HEK293 (cell line): ENCODE data around the gene MFAP1.
A peak's percentile ranks its signal among the peaks of the same experiment; 100 is the strongest.
"Not testable (repeated sequence)": the region's sequence is repeated elsewhere in the genome, so short reads cannot be mapped to it uniquely, and the experiment has no call there.

Experiments used
- CTCF ChIA-PET: fragments of 350-600 bp; formaldehyde crosslinking; extraction: SDS; loops from one replicate; lab custom pipeline; 2021; ENCODE audit warnings: antibody characterized with exemption; lab: Yijun Ruan, JAX
- POLR2A ChIA-PET: fragments of 300-600 bp; formaldehyde crosslinking; extraction: SDS; loops from one replicate; lab custom pipeline; 2020; ENCODE audit warnings: antibody characterized with exemption, inconsistent platforms; lab: Yijun Ruan, JAX
- H3K27ac ChIP-seq: fragments of 200-500 bp; sonication (Bioruptor generic); 2 replicates; pipeline ENCODE4 v1.5.1; 2014; ENCODE audit warnings: low read depth, low read length, control low read depth, inconsistent platforms; ENCODE audit errors: extremely low read depth
- H3K36me3 ChIP-seq, 2 experiments: fragments of 200-500 bp in 1 of 2; sonication (Bioruptor generic) in 1 of 2; 1 replicate in 1 of 2; 2 replicates in 1 of 2; pipeline ENCODE4 v1.5.1; 2014 to 2017; ENCODE audit warnings: inconsistent platforms in 2 of 2, low read length in 2 of 2; ENCODE audit not compliant: control insufficient read depth in 2 of 2, insufficient read depth in 1 of 2
- H3K4me1 ChIP-seq: fragments of 200-500 bp; sonication (Bioruptor generic); 2 replicates; pipeline ENCODE4 v1.5.1; 2014; ENCODE audit warnings: mild to moderate bottlenecking, low read length, inconsistent platforms; ENCODE audit not compliant: control insufficient read depth, insufficient read depth
- H3K4me3 ChIP-seq: 2 replicates; pipeline ENCODE4 v1.5.1; 2011; ENCODE audit warnings: low read depth, mild to moderate bottlenecking, control low read depth, low read length, moderate library complexity
- H3K9me3 ChIP-seq: fragments of 200-500 bp; sonication (Bioruptor generic); 2 replicates; pipeline ENCODE4 v1.5.1; 2014; ENCODE audit warnings: low read depth, low read length, inconsistent platforms; ENCODE audit not compliant: control insufficient read depth, insufficient read depth
- EGR2 ChIP-seq: fragments of 450-650 bp; formaldehyde crosslinking; IDR thresholded peaks from 2 replicates; pipeline ENCODE4 v1.5.1; 2016; ENCODE audit warnings: low read depth, missing biosample characterization, missing genetic modification characterization
- MEIS1 ChIP-seq: sonication (generic); formaldehyde crosslinking; IDR thresholded peaks from 2 replicates; pipeline ENCODE4 v1.8.1; 2022; ENCODE audit warnings: missing genetic modification reagents, mild to moderate bottlenecking, borderline replicate concordance
- RBAK ChIP-seq: fragments of 450-650 bp; formaldehyde crosslinking; IDR thresholded peaks from 2 replicates; pipeline ENCODE4 v1.5.1; 2016; ENCODE audit warnings: missing biosample characterization, missing genetic modification characterization
- ZFHX2 ChIP-seq: fragments of 450-650 bp; formaldehyde crosslinking; conservative IDR thresholded peaks from 2 replicates; pipeline ENCODE4 v1.5.1; 2016; ENCODE audit warnings: missing biosample characterization, missing genetic modification characterization
- ZNF121 ChIP-seq: fragments of 450-650 bp; formaldehyde crosslinking; IDR thresholded peaks from 2 replicates; pipeline ENCODE4 v1.5.1; 2016; ENCODE audit warnings: missing biosample characterization, missing genetic modification characterization
- ZNF133 ChIP-seq: fragments of 450-650 bp; formaldehyde crosslinking; IDR thresholded peaks from 2 replicates; pipeline ENCODE4 v1.5.1; 2016; ENCODE audit warnings: missing biosample characterization, missing genetic modification characterization
- ZNF223 ChIP-seq: fragments of 450-650 bp; formaldehyde crosslinking; IDR thresholded peaks from 2 replicates; pipeline ENCODE4 v1.5.1; 2016; ENCODE audit warnings: missing biosample characterization, missing genetic modification characterization
- ZNF530 ChIP-seq: fragments of 450-650 bp; formaldehyde crosslinking; IDR thresholded peaks from 2 replicates; pipeline ENCODE4 v1.5.1; 2016; ENCODE audit warnings: low read depth, missing biosample characterization, missing genetic modification characterization
- ZNF600 ChIP-seq: fragments of 450-650 bp; formaldehyde crosslinking; IDR thresholded peaks from 2 replicates; pipeline ENCODE4 v1.5.1; 2016; ENCODE audit warnings: missing biosample characterization, missing genetic modification characterization
- TF ChIP-seq, protein P1 (sequence below): fragments of 450-650 bp; formaldehyde crosslinking; IDR thresholded peaks from 2 replicates; pipeline ENCODE4 v1.5.1; 2016; ENCODE audit warnings: missing biosample characterization, missing genetic modification characterization
- TF ChIP-seq, protein P2 (sequence below): fragments of 450-650 bp; formaldehyde crosslinking; IDR thresholded peaks from 2 replicates; pipeline ENCODE4 v1.5.1; 2016; ENCODE audit warnings: missing biosample characterization, missing genetic modification characterization

Gene MFAP1

DNA sequence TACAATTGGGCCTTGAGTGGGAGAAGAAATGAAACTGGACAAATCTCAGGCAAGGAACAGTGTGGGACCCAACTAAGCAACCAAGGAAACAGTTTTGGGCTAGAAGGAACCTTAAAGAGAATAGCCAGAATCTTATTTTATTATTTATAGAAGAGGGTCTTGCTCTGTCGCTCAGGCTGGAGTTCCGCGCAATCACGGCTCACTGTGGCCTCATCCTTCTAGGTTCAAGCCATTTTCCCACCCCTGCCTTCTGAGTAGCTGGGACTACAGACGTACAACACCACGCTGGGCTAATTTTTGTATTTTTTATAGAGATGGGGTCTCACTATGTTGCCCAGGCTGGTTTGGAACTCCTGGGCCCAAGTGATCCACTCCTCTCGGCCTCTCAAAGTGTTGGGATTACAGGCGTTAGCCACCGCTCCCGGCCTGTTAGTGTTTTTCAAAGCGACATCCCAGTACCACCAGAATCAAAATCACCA, 1.6 kb upstream of the MFAP1 start:
- ChIA-PET POLR2A (no interaction called here), CTCF (interaction anchor here (0.6 kb wide), 2 partner anchors 21 to 51 kb away, joined by 3 read pairs; no protein-coding TSS in a partner anchor)
- H3K27ac ChIP-seq: no peak overlapping the region
- H3K9me3 ChIP-seq: no peaks in the 10 kb centered on the region
- H3K4me1 ChIP-seq: 0 out of 2 replicates have a peak, but pooled peaks cover 4% of the 10 kb centered on the region
- no peak for TF ChIP-seq ZNF133
- TF ChIP-seq ZNF121 (tag by site-specific recombination): peak; percentile 95
- no peak overlapping the region for H3K4me3 ChIP-seq
- peaks cover 12 to 25% of the 10 kb centered on the region in 2 experiments; a peak in 2 of 3 replicates for H3K36me3 ChIP-seq

DNA sequence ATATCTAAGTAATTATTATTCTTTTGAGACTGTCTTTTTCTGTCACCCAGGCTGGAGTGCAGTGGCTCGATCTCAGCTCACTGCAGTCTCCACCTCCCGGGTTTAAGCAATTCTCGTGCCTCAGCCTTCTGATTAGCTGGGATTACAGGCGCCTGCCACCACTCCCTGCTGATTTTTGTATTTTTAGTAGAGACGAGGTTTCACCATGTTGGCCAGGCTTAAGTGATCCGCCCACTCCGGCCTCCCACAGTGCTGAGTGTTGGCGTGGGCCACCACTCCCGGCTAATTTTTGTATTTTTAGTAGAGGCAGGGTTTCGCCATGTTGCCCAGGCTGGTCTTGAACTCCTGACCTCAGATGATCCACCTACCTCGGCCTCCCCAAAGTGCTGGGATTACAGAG, 815 bp upstream of the MFAP1 start:
- H3K27ac ChIP-seq, H3K9me3 ChIP-seq, H3K4me1 ChIP-seq, H3K4me3 ChIP-seq: not testable (repeated sequence)
- ChIA-PET POLR2A (interaction anchor here (1.0 to 2.0 kb wide), 3 partner anchors 33 to 602 kb away, joined by 3 to 12 read pairs (median 5); partner anchors contain the start of genes CTDSPL2, ELL3 and SERF2), CTCF (interaction anchor here (0.6 to 1.2 kb wide), 2 partner anchors 20 to 23 kb away, joined by 3 read pairs; no protein-coding TSS in a partner anchor)
- peaks cover 9 to 26% of the 10 kb centered on the region in 2 experiments; a peak in 2 of 3 replicates for H3K36me3 ChIP-seq
- peak; percentile 47; the same call in 1 of the 2 replicates for TF ChIP-seq ZFHX2 (tag by site-specific recombination)
- 0 out of 2 replicates have a peak, but pooled peaks have one; percentile 27 for TF ChIP-seq EGR2 (tag by site-specific recombination)

DNA sequence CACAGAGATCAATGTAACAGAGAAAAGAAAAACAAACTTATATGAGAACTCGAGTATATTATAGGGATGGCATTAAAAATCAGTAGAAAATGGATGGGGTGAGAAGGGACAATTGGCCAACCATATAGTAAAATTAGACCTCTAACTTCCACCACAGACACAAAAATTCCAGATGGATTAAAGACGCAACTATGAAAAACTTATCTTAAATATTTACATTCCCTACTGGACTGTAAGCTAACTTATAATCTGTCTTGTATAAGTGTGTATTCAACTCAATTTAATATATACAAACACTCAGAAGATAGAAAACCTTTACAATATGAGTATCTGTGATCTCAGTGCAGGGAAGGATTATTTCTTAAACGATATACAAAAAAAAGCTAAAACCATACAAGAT, 3.0 kb downstream of the MFAP1 start:
- H3K4me1 ChIP-seq: 0 out of 2 replicates have a peak, but pooled peaks cover 4% of the 10 kb centered on the region
- H3K4me3 ChIP-seq: no peak overlapping the region
- no peaks in the 10 kb centered on the region for H3K9me3 ChIP-seq
- peaks cover 11 to 25% of the 10 kb centered on the region in 2 experiments; a peak in 2 of 3 replicates for H3K36me3 ChIP-seq
- TF ChIP-seq ZNF600 (tag by site-specific recombination): no peak
- TF ChIP-seq ZNF223 (tag by site-specific recombination): no peak
- no peak for TF ChIP-seq ZNF530 (tag by site-specific recombination)
- no peak for TF ChIP-seq RBAK
- TF ChIP-seq MEIS1 (CRISPR knock-in tag): no peak
- TF ChIP-seq, protein P1, sequence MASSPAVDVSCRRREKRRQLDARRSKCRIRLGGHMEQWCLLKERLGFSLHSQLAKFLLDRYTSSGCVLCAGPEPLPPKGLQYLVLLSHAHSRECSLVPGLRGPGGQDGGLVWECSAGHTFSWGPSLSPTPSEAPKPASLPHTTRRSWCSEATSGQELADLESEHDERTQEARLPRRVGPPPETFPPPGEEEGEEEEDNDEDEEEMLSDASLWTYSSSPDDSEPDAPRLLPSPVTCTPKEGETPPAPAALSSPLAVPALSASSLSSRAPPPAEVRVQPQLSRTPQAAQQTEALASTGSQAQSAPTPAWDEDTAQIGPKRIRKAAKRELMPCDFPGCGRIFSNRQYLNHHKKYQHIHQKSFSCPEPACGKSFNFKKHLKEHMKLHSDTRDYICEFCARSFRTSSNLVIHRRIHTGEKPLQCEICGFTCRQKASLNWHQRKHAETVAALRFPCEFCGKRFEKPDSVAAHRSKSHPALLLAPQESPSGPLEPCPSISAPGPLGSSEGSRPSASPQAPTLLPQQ: no peak
- TF ChIP-seq, protein P2, sequence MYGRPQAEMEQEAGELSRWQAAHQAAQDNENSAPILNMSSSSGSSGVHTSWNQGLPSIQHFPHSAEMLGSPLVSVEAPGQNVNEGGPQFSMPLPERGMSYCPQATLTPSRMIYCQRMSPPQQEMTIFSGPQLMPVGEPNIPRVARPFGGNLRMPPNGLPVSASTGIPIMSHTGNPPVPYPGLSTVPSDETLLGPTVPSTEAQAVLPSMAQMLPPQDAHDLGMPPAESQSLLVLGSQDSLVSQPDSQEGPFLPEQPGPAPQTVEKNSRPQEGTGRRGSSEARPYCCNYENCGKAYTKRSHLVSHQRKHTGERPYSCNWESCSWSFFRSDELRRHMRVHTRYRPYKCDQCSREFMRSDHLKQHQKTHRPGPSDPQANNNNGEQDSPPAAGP (tag by site-specific recombination): no peak
- ChIA-PET CTCF (no interaction called here), POLR2A (interaction anchor here (0.9 to 1.0 kb wide), 3 partner anchors 10 to 21 kb away, joined by 3 to 4 read pairs (median 3); partner anchors contain the start of gene HYPK)
- H3K27ac ChIP-seq: no peak overlapping the region

DNA sequence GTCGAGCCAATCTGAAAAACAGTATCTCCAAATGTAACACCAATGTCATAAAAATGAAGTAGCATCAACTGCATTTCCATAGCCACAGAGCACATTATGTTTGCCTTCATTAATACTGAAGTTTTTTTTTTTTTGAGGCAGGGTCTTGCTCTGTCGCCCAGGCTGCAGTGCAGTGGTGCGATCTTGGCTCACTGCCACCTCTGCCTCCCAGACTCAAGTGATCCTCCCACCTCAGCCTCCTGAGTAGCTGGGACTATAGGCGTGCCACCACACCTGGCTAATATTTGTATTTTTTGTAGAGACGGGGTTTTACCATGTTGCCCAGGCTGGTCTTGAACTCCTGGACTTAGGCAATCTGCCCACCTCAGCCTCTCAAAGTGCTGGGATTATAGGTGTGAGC, 9.4 kb downstream of the MFAP1 start:
- H3K4me3 ChIP-seq, H3K9me3 ChIP-seq, H3K27ac ChIP-seq, POLR2A ChIA-PET, H3K4me1 ChIP-seq, CTCF ChIA-PET: not testable (repeated sequence)
- H3K36me3 ChIP-seq: peaks cover 47 to 70% of the 10 kb centered on the region in 2 experiments
- 0 out of 2 replicates have a peak, but pooled peaks have one; percentile 40 for TF ChIP-seq ZNF121 (tag by site-specific recombination)
